GM19397 (cell line): ENCODE results near the gene NR4A1.
A peak's percentile ranks its signal among the peaks of the same experiment; 100 is the strongest.

Source experiments
- ATAC-seq: cut with Tn5 transposase; IDR thresholded peaks from one replicate; pipeline ENCODE4 v1.9.1; 2021; ENCODE audit warnings: mild to moderate bottlenecking, moderate library complexity; ENCODE audit not compliant: unreplicated experiment

The NR4A1 gene

GRCh38 chr12:52018433-52019112, 32.7 kb upstream of the NR4A1 start:
- no peak for ATAC-seq

DNA sequence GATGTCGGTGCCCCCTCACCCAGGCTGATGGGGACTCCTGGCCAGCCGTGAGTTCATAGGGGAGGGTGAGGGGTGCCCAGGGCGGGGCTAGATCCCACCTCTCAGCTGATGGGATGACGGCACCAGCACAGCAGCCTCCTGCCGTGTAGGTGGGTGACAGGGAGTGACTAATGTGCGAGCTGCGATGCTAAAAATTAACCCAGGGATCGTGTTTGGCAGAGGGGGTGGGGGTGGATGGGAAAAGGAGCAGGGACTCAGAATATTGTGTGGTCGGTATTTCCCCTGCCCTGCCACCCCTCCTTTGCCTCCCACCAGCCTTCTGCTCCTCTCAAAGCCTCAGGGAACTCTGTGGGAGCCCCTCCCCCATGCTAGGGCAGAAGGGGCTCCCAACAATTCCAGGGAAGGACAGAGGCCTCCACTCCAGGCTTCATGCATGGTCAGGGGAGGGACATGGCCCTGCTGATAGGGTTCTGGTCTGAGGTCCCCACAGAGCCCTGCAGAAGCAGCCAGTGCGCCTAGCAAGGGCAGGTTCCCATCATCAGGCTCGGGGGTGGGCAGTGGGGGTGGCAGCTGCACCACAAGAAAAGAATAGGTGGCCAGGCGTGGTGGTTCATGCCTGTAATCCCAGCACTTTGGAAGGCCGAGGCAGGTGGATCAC, 32.0 kb upstream of the NR4A1 start:
- ATAC-seq = no peak

DNA sequence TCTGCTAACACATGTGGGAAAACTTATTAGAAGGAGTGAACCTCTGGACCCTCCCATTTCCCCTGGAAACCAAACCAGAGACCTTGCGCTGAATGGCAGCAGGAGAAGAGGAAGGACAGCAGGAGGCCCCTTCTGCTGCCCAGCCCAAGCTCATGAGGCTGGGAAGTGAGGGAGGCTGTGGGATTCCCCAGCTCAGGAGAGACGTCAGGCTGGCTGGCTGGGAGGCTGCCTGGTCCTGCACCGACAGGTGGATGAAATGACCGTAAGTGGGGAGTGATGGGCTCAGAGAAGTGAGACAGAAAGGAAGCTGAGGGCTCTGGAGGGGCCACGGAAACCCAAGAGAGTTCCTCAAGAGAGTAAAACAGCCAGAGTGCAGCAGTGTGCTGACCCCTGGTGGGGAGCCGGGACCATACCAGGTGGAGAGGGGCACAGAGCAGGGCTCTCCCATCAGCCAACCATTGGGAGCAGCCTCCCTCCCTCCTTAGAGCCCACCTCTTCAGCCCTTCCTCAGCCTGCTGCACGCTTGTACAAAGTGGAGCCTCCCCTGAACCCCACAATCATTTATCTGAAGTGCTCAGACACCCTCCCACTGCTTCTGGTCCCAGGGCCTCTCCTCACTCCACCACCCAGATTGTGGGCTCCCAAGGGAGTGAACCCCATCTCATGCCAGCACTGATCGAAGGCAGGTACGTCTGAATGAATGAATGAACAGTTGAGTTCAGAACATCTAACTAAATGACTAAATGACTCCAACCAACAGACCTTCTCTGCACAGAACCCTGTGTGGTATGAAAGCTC, 30.5 kb upstream of the NR4A1 start:
- ATAC-seq = no peak

- ATAC-seq = no peak
Measured at GRCh38 chr12:52022841-52023181, 28.4 kb upstream of the NR4A1 start.

GRCh38 chr12:52023182-52023975, 27.9 kb upstream of the NR4A1 start:
- ATAC-seq = no peak

DNA sequence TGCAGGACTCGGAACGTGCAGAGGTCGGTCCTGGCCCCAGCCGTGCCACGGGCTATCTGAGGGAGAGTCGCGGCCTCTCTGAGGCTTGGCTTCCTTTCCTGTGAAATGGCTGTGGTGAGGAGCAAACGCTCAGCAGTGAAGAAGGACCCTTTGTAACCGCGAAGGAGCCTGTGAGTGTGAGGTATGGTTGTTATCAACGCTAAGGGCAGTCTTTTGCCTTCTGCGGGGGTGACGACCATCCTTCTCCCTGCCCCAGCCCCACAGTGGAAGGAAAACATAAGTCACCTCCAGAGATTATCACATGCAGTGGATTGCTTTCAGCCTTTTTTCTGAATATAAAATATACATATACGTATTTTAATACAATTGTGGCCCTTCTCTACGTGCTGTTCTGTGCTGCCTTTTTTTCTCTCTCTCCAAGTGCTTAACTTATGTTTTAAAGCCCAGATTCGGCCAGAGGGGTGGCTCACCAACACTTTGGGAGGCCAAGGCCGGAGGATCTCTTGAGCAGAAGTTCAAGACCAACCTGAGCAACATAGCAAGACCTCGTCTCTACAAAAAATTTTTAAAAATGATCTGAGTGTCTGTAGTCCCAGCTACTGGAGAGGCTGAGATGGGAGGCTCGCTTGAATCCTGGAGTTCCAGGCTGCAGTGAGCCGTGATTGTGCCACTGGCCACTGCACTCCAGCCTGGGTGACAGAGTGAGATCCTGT, 27.1 kb upstream of the NR4A1 start:
- ATAC-seq = no peak

DNA sequence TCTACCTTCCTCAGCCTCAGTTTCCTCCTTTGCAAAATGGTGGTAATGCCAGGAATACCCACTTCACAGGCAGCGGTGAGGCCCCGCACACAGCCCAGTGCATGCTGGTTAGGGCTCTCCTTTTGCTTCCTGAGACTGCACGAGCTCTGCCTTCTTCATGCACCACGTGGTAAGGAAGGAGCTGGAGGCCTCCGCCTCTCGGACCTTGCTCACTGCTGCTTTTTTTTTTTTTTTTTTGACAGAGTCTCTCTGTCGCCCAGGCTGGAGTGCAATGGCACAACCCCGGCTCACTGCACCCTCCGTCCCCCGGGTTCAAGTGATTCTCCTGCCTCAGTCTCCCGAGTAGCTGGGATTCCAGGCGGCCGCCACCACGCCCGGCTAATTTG, 26.4 kb upstream of the NR4A1 start:
- ATAC-seq = no peak

DNA sequence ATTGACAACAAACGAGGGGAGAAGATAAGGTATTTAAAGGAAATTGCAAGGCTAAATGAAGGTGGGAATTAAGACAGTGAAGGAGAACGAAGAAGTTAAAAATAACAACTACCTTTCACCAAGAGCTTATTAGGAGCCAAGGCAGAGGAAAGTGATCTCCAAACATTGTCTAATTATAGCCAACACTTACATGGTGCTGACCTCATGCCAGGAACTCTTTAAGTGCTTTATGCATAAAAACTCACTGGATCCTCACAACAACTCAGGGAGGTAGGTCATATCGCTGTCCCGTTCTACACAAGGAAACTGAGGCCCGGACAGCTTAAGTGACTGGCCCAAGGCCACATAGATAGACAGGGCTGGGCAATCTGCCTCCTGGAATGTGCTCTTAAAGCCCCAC, 25.0 kb upstream of the NR4A1 start:
- no peak for ATAC-seq

GRCh38 chr12:52027085-52027843, 24.0 kb upstream of the NR4A1 start:
- ATAC-seq = no peak

- no peak for ATAC-seq
Measured at GRCh38 chr12:52029685-52030084, 21.6 kb upstream of the NR4A1 start.

GRCh38 chr12:52032446-52032803, 18.8 kb upstream of the NR4A1 start:
- no peak for ATAC-seq

DNA sequence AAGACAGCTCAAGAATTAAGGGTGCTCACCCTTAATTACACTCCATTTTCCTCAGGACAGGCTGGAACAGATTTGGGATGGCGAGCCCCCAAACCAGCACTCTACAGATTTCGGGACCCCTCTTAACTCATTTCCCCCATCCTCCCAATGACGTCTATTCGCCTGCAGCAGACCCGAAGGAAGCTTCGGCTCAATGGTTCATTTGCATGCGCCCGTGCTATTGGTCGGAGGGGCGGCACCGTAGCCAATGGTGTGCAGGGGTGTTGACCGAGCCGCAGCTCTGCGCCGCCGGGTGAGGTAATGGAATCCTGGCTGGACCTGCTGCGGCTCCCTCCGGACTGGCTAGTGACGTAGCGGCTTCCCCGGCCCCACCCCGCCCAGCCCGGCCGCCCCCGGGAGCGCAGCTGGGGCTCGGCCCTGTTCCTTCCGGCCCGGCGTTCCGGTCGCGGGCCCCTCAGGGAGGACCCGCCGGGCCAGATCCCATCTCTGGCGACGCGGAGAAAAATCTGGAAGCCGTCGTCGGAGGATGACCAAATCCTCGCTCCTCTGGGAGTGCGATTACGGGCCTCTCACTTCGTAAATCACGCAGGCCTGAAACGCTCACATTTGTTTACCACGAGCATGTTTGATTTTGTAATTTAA, 18.3 kb upstream of the NR4A1 start:
- ATAC-seq = peak; percentile 95

- ATAC-seq = no peak
Measured at GRCh38 chr12:52033446-52034140, 17.6 kb upstream of the NR4A1 start.

- no peak for ATAC-seq
Measured at GRCh38 chr12:52035190-52035589, 16.1 kb upstream of the NR4A1 start.

DNA sequence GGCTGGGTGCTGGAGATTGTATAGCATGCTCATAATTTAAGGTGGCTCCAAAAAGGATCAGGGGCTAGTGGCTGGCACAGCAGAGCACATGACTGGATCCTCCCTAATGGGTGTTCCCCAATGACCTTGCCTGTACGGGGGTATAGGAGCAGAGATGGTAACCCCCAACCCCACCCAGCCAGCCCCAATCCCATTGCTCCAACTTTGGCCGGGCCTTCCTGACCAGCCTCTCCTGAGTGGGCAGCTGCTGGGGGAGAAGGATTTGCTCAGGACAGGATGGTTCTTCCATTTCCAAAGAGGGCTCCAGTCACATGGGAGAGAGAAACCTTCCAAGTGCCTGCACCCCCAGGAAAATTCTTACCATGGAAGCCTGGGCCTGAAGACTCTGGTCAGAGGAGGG, 15.3 kb upstream of the NR4A1 start:
- no peak for ATAC-seq

- peak; percentile 33 for ATAC-seq
Measured at GRCh38 chr12:52036587-52037171, 14.6 kb upstream of the NR4A1 start.

DNA sequence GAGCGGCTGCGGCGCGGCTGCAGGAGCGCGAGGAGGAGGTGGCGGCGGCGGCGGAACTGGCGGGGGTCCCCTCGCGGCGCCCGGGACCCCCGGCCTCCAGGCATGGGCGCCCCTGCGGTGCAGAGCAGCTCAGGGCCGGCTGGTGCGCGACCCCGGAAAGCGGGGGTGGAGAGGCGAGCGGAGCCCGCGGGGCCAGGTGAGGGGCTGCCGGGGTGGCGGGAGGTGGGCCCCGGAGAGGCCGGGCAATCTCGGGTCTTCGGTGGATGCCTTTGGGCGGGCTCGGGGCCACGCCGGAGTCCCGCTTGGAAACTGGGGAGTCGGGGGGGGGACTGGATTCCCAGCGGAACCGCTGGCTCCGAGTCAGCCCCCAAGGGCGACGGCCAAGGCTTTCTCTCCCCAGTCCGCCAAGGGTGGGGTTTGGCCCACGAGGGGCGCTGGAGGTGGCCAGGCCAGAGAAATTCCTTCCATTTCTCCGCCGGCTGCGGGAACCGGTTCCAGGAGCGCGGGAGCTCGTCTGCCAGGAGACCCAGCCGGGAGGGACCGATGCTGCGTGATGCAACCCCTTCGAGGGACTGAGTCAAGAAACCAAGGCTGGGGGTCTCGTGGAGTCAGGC, 13.9 kb upstream of the NR4A1 start:
- no peak for ATAC-seq

GRCh38 chr12:52038447-52038846, 12.8 kb upstream of the NR4A1 start:
- no peak for ATAC-seq
